ENCODE data around the gene CCDC157.

GRCh38 chr22:30402028-30402765 lies 45.4 kb downstream of the CCDC157 start:
- TF ChIP-seq POLR2A (IDR thresholded peaks at IDR 0.05): no peak
- no peak for TF ChIP-seq CTCF (IDR thresholded peaks at IDR 0.05)

Measured in right lobe of liver (tissue), 4 donors.